Inflammatory macrophage treated with lipopolysaccharide for 1 hour (primary cell): Measurements from ENCODE around the gene SLC1A7.

Experiments
- DNase-seq, 2 donors: peaks; one replicate each; pipeline ENCODE4 v3.0.0-alpha.2; 2020 to 2022

The SLC1A7 gene

GRCh38 chr1:53057127-53057526, 85.3 kb downstream of the SLC1A7 start:
- DNase-seq: no peak

DNA sequence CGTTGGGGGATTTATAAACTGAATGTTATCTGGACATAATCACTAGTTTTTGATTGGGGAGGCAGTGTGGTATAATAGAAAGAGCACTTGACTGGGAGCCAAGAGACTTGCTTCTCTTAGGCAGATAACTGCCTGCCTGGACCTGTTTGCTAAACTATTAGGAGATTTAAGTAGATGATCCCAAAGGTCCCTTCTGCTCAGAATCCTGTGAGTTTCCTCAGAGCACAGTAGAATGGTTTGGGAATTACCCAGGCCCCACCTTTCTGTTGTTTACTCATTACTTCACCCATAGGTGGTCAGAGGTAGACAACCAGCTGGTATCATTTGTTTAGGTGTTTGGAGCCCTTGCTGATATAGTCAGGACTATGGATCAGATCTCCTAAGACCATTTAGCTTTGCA, 90.8 kb downstream of the SLC1A7 start:
- DNase-seq: no peak

- no peak for DNase-seq
Observed at GRCh38 chr1:53050310-53050709, 92.1 kb downstream of the SLC1A7 start.

- DNase-seq: no peak
Observed at GRCh38 chr1:53049574-53049967, 92.9 kb downstream of the SLC1A7 start.

DNA sequence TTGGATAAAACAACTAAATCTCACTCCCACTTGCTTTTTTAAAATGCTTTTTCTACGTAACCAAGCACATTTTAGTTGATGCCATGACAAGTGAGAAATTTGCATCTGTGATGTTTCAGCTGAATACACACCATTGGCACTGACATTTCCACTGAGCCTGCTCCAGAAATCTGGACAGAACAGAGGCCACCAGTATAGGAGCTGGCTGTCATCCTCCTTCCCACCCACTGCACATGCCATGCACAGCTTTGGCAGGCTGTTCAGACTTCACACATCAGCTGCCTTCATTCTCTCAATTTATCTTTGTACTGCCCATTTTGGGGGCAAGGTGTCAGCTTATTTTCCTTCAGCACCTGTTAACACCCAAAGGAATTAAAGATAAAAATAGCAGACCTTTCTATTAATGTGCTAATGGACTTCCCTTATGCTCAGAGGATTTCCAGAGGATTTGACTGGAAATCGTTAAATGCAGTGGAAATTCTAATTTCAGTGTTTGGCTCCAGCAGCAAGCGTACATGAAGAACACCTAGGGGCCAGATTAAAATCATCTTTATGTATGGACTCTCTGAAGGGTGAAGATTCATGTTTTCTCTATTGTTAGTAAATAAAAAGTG, 93.4 kb downstream of the SLC1A7 start:
- no peak for DNase-seq

DNA sequence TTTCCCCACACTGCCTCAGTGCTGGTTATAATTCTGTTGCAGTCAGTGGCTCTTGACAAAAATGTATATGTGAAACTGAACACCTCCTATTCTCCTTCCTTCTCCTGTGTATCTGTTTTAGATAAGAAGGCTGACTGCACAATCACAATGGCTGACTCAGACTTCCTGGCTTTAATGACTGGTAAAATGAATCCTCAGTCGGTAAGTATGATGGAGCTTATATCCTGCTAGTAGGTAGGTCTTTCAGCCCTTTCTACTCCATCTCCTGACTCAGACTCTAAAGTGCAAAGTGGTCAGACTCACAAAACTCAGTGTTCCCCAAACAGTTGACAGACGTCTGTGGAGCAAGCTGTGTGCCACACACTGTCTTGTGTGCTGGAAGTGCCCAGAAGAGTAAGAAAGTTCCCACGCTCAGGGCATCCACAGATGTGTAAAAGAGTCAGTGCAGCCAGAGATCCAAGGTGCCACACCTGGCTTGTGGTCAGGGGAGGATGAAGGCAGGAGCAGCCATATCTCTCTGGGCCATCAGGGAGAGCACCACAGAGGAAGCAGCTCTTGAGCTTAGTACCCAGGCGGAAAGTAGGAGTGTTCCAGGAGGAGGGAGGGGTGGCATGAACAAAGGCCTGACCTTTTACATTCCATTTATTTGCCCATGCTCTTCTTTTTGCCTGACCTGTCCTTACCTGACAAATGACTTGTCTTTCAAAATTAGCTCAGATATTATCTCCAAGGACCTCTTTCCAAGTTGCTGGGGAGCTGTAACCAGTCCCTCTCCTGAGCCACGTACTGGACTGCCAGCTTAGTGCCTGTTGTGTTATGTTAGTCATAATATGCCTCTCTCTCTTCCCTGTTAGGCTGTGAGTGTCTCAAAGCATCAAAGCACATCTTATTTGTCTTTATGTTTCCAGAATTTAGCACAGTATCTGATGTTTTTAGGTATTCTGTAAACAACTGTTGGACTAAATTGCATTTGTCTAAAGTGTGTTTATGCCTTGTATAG, 94.4 kb downstream of the SLC1A7 start:
- DNase-seq: no peak

GRCh38 chr1:53046930-53047329, 95.5 kb downstream of the SLC1A7 start:
- DNase-seq: no peak

DNA sequence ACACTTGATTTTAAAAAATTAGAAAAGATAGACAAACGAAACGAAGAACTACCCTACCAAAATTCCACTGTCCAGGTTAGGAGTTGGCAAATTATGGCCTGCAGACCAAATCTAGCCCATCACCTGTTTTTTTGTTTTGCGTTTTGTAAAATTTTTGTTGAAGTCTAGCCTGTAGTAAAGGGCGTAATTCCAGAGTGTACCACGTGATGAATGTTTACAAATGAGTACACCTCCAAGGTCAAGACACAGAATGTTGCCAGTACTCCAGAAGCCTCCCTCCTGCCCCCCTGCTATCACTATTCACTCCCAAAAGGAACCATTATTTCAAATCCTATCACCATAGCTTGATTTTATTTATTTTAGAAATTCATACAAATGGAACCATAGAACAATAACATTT, 97.5 kb downstream of the SLC1A7 start:
- DNase-seq: no peak

- no peak for DNase-seq
Observed at GRCh38 chr1:53043271-53043670, 99.2 kb downstream of the SLC1A7 start.

- DNase-seq: no peak
Observed at GRCh38 chr1:53038566-53038965, 103.9 kb downstream of the SLC1A7 start.
